ENCODE data around the gene HCAR1.
"Not testable (repeated sequence)": the region's sequence is repeated elsewhere in the genome, so short reads cannot be mapped to it uniquely, and the experiment has no call there.

Gene HCAR1

DNA sequence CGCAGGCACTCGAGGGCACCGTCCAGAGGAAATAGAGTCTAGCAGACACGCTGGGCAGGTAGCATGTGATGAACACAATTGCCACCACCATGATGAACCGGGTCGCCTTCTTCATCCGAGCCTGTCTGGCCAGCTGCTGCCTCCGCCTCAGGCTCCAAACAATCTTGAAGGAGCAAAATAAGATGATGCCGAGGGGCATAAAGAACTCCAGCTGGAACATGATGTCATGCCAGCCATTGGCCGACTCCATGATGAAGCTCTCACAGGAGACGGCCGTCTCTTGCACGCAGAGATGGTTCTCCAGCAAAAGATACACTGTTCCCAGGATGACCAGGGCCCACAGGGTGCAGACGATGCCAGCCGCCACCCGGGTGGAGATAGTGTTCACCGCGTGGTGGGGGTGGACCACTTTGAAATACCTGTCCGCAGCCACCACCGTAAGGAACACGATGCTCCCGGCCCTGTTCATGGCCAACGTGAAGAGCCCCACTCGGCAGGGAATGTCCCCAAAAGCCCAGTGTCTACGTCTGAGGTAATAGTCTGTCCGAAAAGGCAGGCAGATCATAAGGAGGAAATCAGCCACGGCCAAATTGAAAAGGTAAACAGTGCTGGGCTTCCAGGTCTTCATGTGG is 945 bp downstream of the HCAR1 start:
- TF ChIP-seq, protein P1, sequence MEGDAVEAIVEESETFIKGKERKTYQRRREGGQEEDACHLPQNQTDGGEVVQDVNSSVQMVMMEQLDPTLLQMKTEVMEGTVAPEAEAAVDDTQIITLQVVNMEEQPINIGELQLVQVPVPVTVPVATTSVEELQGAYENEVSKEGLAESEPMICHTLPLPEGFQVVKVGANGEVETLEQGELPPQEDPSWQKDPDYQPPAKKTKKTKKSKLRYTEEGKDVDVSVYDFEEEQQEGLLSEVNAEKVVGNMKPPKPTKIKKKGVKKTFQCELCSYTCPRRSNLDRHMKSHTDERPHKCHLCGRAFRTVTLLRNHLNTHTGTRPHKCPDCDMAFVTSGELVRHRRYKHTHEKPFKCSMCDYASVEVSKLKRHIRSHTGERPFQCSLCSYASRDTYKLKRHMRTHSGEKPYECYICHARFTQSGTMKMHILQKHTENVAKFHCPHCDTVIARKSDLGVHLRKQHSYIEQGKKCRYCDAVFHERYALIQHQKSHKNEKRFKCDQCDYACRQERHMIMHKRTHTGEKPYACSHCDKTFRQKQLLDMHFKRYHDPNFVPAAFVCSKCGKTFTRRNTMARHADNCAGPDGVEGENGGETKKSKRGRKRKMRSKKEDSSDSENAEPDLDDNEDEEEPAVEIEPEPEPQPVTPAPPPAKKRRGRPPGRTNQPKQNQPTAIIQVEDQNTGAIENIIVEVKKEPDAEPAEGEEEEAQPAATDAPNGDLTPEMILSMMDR (conservative IDR thresholded peaks at IDR 0.05) = no peak
- peak overlapping the region; percentile 58 for H3K27ac ChIP-seq

GRCh38 chr12:122726080-122726558 is 4.5 kb downstream of the HCAR1 start:
- TF ChIP-seq, protein P1 (conservative IDR thresholded peaks at IDR 0.05) = no peak
- no peak overlapping the region for H3K27ac ChIP-seq

DNA sequence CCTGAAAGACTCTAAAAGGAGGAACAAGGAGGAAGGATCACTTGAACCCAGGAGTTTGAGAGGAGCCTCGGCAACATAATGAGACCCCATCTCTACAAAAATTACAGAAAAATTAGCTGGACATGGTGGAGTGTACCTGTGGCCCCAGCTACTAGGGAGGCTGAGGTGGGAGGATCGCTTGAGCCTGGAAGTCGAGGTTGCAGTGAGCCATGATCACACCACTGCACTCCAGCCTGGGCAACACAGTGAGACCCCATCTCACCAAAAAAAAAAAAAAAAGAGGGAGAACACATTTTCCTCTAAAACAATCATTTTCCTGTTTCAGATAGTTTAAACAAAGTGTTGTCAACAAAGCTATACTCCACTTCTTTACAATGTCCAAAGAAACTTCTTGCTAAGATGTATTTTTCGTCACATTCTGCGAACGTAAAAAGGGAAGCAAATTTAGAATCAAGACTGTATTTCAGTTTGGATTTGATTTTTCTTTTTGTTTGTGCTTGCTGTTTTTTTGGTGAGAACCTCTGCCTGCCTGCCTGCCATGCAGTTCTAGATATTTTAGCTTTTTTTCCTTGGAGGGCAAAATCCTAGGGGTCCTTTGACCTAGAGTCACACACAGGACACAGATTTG is 5.1 kb downstream of the HCAR1 start:
- no peak overlapping the region for H3K27ac ChIP-seq
- TF ChIP-seq, protein P1 (conservative IDR thresholded peaks at IDR 0.05) = no peak

DNA sequence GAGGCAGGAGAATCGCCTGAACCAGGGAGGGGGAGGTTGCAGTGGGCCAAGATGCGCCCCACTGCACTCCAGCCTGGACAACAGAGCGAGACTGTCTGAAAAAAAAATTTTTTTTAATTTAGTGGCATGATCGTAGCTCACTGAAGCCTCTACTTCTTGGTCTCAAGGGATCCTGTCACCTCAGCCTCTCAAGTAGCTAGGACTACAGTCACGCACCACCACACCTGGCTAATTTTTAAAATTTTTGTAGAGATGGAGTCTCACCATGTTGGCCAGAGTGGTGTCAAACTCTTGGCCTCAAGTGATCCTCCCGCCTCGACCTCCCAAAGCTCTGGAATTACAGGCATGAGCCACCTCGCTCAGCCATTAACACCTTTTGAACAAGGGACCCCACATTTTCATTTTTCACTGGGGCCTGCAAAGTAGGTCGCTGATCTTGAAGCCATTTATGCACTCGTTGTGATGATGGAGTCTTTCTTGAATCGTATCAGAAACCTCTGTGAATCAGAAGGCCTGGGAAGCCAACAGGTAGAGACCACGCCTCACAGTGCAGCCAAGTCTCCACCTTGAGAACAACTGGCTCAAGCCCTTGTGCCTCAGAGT is 5.9 kb downstream of the HCAR1 start:
- TF ChIP-seq, protein P1 (conservative IDR thresholded peaks at IDR 0.05) = no peak
- no peak overlapping the region for H3K27ac ChIP-seq

- TF ChIP-seq, protein P1 (conservative IDR thresholded peaks at IDR 0.05) = no peak
- no peak overlapping the region for H3K27ac ChIP-seq
These were observed 8.3 kb downstream of the HCAR1 start for GRCh38 chr12:122722387-122722786.

DNA sequence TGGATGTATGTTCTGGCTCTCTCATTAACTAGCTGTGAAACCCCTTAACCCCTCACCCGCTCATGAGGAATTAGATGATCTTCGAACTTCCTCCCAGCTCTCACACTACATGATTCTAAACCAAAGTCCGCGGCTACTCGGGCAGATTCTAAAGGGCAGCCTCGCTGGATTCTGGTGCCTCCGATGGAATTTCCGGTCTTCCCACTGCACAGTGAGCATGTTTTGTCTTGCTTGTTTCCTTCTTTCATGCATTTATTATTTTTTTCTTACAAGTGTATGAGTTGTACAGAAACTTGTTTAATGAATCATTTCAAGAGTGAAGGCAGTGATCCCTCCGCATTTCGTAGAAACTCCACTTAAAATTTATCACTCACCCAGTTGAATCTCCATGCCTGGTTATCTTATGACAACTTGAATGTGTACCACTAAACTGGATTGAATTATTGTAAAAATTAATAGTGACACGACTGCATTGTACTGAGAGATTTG is 9.5 kb downstream of the HCAR1 start:
- TF ChIP-seq, protein P1 (conservative IDR thresholded peaks at IDR 0.05) = no peak
- H3K27ac ChIP-seq = no peak overlapping the region

- H3K27ac ChIP-seq = not testable (repeated sequence)
These were observed 14.0 kb downstream of the HCAR1 start, which contains the start of gene HCAR3 for GRCh38 chr12:122716658-122717057. HCAR3 (minus strand) TSS chr12:122716811; CDS start chr12:122716737, 74 bp downstream.

GRCh38 chr12:122715211-122715610 is 15.4 kb downstream of the HCAR1 start:
- not testable (repeated sequence) for H3K27ac ChIP-seq

DNA sequence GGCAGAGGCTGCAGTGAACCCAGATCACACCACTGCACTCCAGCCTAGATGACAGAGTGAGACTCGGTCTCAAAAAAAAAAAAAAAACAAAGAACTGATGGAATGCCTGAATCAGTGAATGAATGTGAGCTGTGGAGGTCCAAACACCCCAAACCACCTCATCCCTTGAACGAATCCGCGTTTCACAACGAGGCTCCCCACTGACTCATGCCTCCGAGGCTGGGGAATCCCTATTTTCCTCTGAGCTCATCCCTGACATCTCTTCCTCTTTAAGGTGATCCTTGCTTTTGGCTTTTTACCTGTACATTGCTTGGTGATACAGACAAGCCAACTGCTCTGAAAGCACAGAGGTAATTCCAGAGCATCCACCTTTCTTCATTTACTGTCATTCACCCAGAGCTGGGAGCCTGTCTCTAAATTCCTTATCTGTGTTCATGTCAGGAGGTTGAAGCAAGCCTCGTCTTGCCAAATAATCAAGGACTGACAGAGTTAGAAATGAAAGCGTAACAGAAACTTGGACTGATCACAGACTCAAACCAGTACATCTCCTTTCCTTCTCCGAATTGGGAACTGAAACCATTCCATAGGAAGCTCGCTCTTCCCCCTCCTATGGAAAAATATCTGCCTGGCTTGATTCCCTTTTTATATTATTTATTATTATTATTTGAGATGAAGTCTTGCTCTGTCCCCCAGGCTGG is 17.0 kb downstream of the HCAR1 start:
- not testable (repeated sequence) for H3K27ac ChIP-seq

DNA sequence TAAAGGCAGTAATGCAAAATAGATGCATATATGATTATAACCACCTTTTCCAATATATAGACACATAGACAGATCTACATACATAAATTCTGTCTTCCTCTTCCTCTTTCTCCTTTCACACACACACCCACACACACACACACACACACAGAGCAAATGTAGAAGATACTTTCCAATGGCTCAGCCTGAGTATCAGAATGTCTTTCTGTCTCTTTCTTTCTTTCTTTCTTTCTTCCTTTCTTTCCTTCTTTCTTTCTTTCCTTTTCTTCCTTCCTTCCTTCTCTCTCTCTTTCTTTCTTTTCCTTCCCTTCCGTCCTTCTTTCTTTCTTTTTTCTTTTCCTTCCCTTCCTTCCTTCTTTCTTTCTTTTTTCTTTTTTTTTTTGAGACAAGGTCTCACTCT is 19.4 kb downstream of the HCAR1 start:
- not testable (repeated sequence) for H3K27ac ChIP-seq

GRCh38 chr12:122710341-122710740 is 20.3 kb downstream of the HCAR1 start:
- not testable (repeated sequence) for H3K27ac ChIP-seq

- H3K27ac ChIP-seq = not testable (repeated sequence)
These were observed 21.4 kb downstream of the HCAR1 start for GRCh38 chr12:122709287-122709686.

All from VCaP (cell line).